ENCODE results near the gene FAM234A. TPM values are rescaled to one million over a fixed set of nuclear protein-coding genes. Genes with fewer than 3 reads are reported as not detected.
"Not testable (repeated sequence)": the region's sequence is repeated elsewhere in the genome, so short reads cannot be mapped to it uniquely, and the experiment has no call there.

FAM234A gene
- total RNA-seq, 2 experiments from 2014 or later = 21.0 to 21.1 TPM

GRCh38 chr16:247027-247426 lies 12.4 kb downstream of the FAM234A start:
- no peaks in the 10 kb centered on the region for H3K9me3 Mint-ChIP-seq
- H3K27me3 Mint-ChIP-seq = no peaks in the 10 kb centered on the region
- H3K27ac Mint-ChIP-seq = no peak overlapping the region
- no peaks in the 10 kb centered on the region for H3K36me3 Mint-ChIP-seq
- peaks cover 5% of the 10 kb centered on the region for H3K4me1 Mint-ChIP-seq
- POLR2A ChIA-PET = no interaction called here
- no peak overlapping the region for H3K4me3 Mint-ChIP-seq
- ATAC-seq (ENCODE audit: low read depth) (no peak), DNase-seq (no peak)

- ATAC-seq (ENCODE audit: low read depth) (no peak), DNase-seq (no peak)
- H3K4me1 Mint-ChIP-seq = peaks cover 22% of the 10 kb centered on the region
- no peak overlapping the region for H3K27ac Mint-ChIP-seq
- H3K36me3 Mint-ChIP-seq = no peaks in the 10 kb centered on the region
- H3K9me3 Mint-ChIP-seq = no peaks in the 10 kb centered on the region
- H3K27me3 Mint-ChIP-seq = no peaks in the 10 kb centered on the region
- no peak overlapping the region for H3K4me3 Mint-ChIP-seq
- POLR2A ChIA-PET = no interaction called here
Measured at GRCh38 chr16:249431-249830, 14.8 kb downstream of the FAM234A start.

- peaks cover 3% of the 10 kb centered on the region for H3K36me3 Mint-ChIP-seq
- H3K4me3 Mint-ChIP-seq = peak overlapping the region; percentile 87
- POLR2A ChIA-PET = interaction anchor here (2.2 kb wide), 1 partner anchor 17 kb away, joined by 12 read pairs; the partner anchor contains the start of gene FAM234A
- ATAC-seq (ENCODE audit: low read depth) = peak; percentile 73
- no peak for DNase-seq
- peaks cover 26% of the 10 kb centered on the region for H3K4me1 Mint-ChIP-seq
- H3K27ac Mint-ChIP-seq = peak overlapping the region; percentile 89
- H3K27me3 Mint-ChIP-seq = no peaks in the 10 kb centered on the region
- no peaks in the 10 kb centered on the region for H3K9me3 Mint-ChIP-seq
Measured at GRCh38 chr16:252366-253337, 18.0 kb downstream of the FAM234A start.

GRCh38 chr16:253833-254232 lies 19.2 kb downstream of the FAM234A start:
- no peak for DNase-seq
- Mint-ChIP-seq H3K27ac (no peak overlapping the region), H3K36me3 (peaks cover 3% of the 10 kb centered on the region), H3K4me1 (peaks cover 26% of the 10 kb centered on the region), H3K9me3 (no peaks in the 10 kb centered on the region), H3K27me3 (no peaks in the 10 kb centered on the region), H3K4me3 (peak overlapping the region; percentile 56)
- peak; percentile 71 for ATAC-seq (ENCODE audit: low read depth)
- POLR2A ChIA-PET = interaction anchor here (0.6 to 2.2 kb wide), 3 partner anchors 19 to 98 kb away, joined by 4 to 12 read pairs (median 6); partner anchors contain the start of gene FAM234A

GRCh38 chr16:254461-254860 lies 19.8 kb downstream of the FAM234A start:
- no peak overlapping the region for H3K4me3 Mint-ChIP-seq
- H3K27me3 Mint-ChIP-seq = no peaks in the 10 kb centered on the region
- H3K9me3 Mint-ChIP-seq = no peaks in the 10 kb centered on the region
- POLR2A ChIA-PET = interaction anchor here (0.6 to 2.2 kb wide), 3 partner anchors 19 to 98 kb away, joined by 4 to 12 read pairs (median 6); partner anchors contain the start of gene FAM234A
- H3K36me3 Mint-ChIP-seq = peaks cover 3% of the 10 kb centered on the region
- ATAC-seq (ENCODE audit: low read depth) (no peak), DNase-seq (no peak)
- peak overlapping the region; percentile 13 for H3K27ac Mint-ChIP-seq
- H3K4me1 Mint-ChIP-seq = peaks cover 26% of the 10 kb centered on the region

- DNase-seq (no peak), ATAC-seq (ENCODE audit: low read depth) (no peak)
- Mint-ChIP-seq H3K4me3 (no peak overlapping the region), H3K27ac (no peak overlapping the region), H3K27me3 (no peaks in the 10 kb centered on the region), H3K9me3 (no peaks in the 10 kb centered on the region), H3K4me1 (peaks cover 25% of the 10 kb centered on the region), H3K36me3 (peaks cover 3% of the 10 kb centered on the region)
- POLR2A ChIA-PET = no interaction called here
Measured at GRCh38 chr16:255183-255582, 20.6 kb downstream of the FAM234A start.

GRCh38 chr16:258091-258490 lies 23.5 kb downstream of the FAM234A start:
- POLR2A ChIA-PET; H3K36me3 Mint-ChIP-seq; H3K27ac Mint-ChIP-seq; ATAC-seq (ENCODE audit: low read depth); H3K4me3 Mint-ChIP-seq; DNase-seq; H3K27me3 Mint-ChIP-seq; H3K9me3 Mint-ChIP-seq: not testable (repeated sequence)
- peaks cover 11% of the 10 kb centered on the region for H3K4me1 Mint-ChIP-seq

- H3K27ac Mint-ChIP-seq = no peak overlapping the region
- DNase-seq = no peak
Measured at GRCh38 chr16:259226-259625, 24.6 kb downstream of the FAM234A start.

GRCh38 chr16:259814-260253 lies 25.2 kb downstream of the FAM234A start:
- peaks cover 3% of the 10 kb centered on the region for H3K36me3 Mint-ChIP-seq
- POLR2A ChIA-PET = no interaction called here
- H3K27me3 Mint-ChIP-seq = no peaks in the 10 kb centered on the region
- H3K27ac Mint-ChIP-seq = no peak overlapping the region
- no peak for ATAC-seq (ENCODE audit: low read depth)
- no peak overlapping the region for H3K4me3 Mint-ChIP-seq
- DNase-seq = no peak
- no peaks in the 10 kb centered on the region for H3K9me3 Mint-ChIP-seq
- peaks cover 3% of the 10 kb centered on the region for H3K4me1 Mint-ChIP-seq

More at GRCh38 chr16:259226-259625, 24.6 kb downstream of the FAM234A start:
- H3K27me3 Mint-ChIP-seq = no peaks in the 10 kb centered on the region
- peaks cover 3% of the 10 kb centered on the region for H3K36me3 Mint-ChIP-seq
- H3K4me1 Mint-ChIP-seq = peaks cover 4% of the 10 kb centered on the region
- POLR2A ChIA-PET = no interaction called here
- H3K4me3 Mint-ChIP-seq = no peak overlapping the region
- H3K9me3 Mint-ChIP-seq = no peaks in the 10 kb centered on the region
- no peak for ATAC-seq (ENCODE audit: low read depth)

GRCh38 chr16:260326-260725 lies 25.7 kb downstream of the FAM234A start:
- DNase-seq (no peak), ATAC-seq (ENCODE audit: low read depth) (no peak)
- POLR2A ChIA-PET = no interaction called here
- Mint-ChIP-seq H3K27me3 (no peaks in the 10 kb centered on the region), H3K4me1 (peaks cover 3% of the 10 kb centered on the region), H3K27ac (no peak overlapping the region), H3K4me3 (no peak overlapping the region), H3K36me3 (peaks cover 3% of the 10 kb centered on the region), H3K9me3 (no peaks in the 10 kb centered on the region)

- H3K27ac Mint-ChIP-seq = no peak overlapping the region
- H3K27me3 Mint-ChIP-seq = no peaks in the 10 kb centered on the region
- H3K4me3 Mint-ChIP-seq = no peak overlapping the region
- DNase-seq (no peak), ATAC-seq (ENCODE audit: low read depth) (no peak)
- POLR2A ChIA-PET = no interaction called here
- H3K36me3 Mint-ChIP-seq = no peaks in the 10 kb centered on the region
- H3K9me3 Mint-ChIP-seq = no peaks in the 10 kb centered on the region
- no peaks in the 10 kb centered on the region for H3K4me1 Mint-ChIP-seq
Measured at GRCh38 chr16:261031-261691, 26.5 kb downstream of the FAM234A start.

- no peak overlapping the region for H3K4me3 Mint-ChIP-seq
- DNase-seq (no peak), ATAC-seq (ENCODE audit: low read depth) (no peak)
- H3K36me3 Mint-ChIP-seq = no peaks in the 10 kb centered on the region
- peak overlapping the region; percentile 22 for H3K27ac Mint-ChIP-seq
- POLR2A ChIA-PET = no interaction called here
- peaks cover under 1% of the 10 kb centered on the region for H3K4me1 Mint-ChIP-seq
- H3K9me3 Mint-ChIP-seq = no peaks in the 10 kb centered on the region
- H3K27me3 Mint-ChIP-seq = no peaks in the 10 kb centered on the region
Measured at GRCh38 chr16:262121-262745, 27.6 kb downstream of the FAM234A start.

GRCh38 chr16:263182-263774 lies 28.7 kb downstream of the FAM234A start:
- H3K36me3 Mint-ChIP-seq = no peaks in the 10 kb centered on the region
- DNase-seq = no peak
- POLR2A ChIA-PET = no interaction called here
- no peak overlapping the region for H3K4me3 Mint-ChIP-seq
- no peak for ATAC-seq (ENCODE audit: low read depth)
- peaks cover 2% of the 10 kb centered on the region for H3K9me3 Mint-ChIP-seq
- H3K27me3 Mint-ChIP-seq = no peaks in the 10 kb centered on the region
- peaks cover 2% of the 10 kb centered on the region for H3K4me1 Mint-ChIP-seq
- H3K27ac Mint-ChIP-seq = no peak overlapping the region

All from activated naive CD8-positive, alpha-beta T cell treated with anti-CD3 and anti-CD28 coated beads, Interleukin-2, amount 10 ng/mL, durations not matched to agents 7 days and 5 days (primary cell).